Measurements from ENCODE around the gene FHL1.

FHL1 gene

GRCh38 chrX:136183917-136184316 lies 36.6 kb downstream of the FHL1 start:
- no peaks in the 10 kb centered on the region for H3K9me3 ChIP-seq (ENCODE audit: control insufficient read depth in 2 of 2, low read length in 2 of 2)
- H3K27me3 ChIP-seq (ENCODE audit: control insufficient read depth in 1 of 2, insufficient read depth in 2 of 2, low read length in 2 of 2), result peaks cover 0 to 3% of the 10 kb centered on the region in 2 donors
- peak overlapping the region in 1 of 2 donors; percentile 53 for H3K9ac ChIP-seq (ENCODE audit: low read length in 2 of 2)
- peak overlapping the region in 1 of 2 donors; percentile 31 for H3K4me3 ChIP-seq (ENCODE audit: low read length in 2 of 2)
- H3K36me3 ChIP-seq (ENCODE audit: control insufficient read depth in 2 of 2, insufficient read depth in 2 of 2, low read length in 2 of 2), result no peaks in the 10 kb centered on the region
- H3K4me1 ChIP-seq (ENCODE audit: control insufficient read depth, insufficient read depth, low read length), result peaks cover 11% of the 10 kb centered on the region
- peak overlapping the region; percentile 2 for H3K27ac ChIP-seq (ENCODE audit: low read length)

- Histone ChIP-seq H3K4me1 (ENCODE audit: control insufficient read depth, insufficient read depth, low read length) (peaks cover 24% of the 10 kb centered on the region), H3K27me3 (ENCODE audit: control insufficient read depth in 1 of 2, insufficient read depth in 2 of 2, low read length in 2 of 2) (peaks cover 0 to 3% of the 10 kb centered on the region in 2 donors), H3K9ac (ENCODE audit: low read length in 2 of 2) (peak overlapping the region in 1 of 2 donors; percentile 72), H3K36me3 (ENCODE audit: control insufficient read depth in 2 of 2, insufficient read depth in 2 of 2, low read length in 2 of 2) (no peaks in the 10 kb centered on the region), H3K27ac (ENCODE audit: low read length) (peak overlapping the region; percentile 68), H3K4me3 (ENCODE audit: low read length in 2 of 2) (peak overlapping the region in 1 of 2 donors; percentile 23), H3K9me3 (ENCODE audit: control insufficient read depth in 2 of 2, low read length in 2 of 2) (no peaks in the 10 kb centered on the region)
Measured at GRCh38 chrX:136185401-136186022, 38.2 kb downstream of the FHL1 start.

GRCh38 chrX:136186023-136186413 lies 38.7 kb downstream of the FHL1 start:
- Histone ChIP-seq H3K4me3 (ENCODE audit: low read length in 2 of 2) (no peak overlapping the region), H3K27me3 (ENCODE audit: control insufficient read depth in 1 of 2, insufficient read depth in 2 of 2, low read length in 2 of 2) (peaks cover 0 to 3% of the 10 kb centered on the region in 2 donors), H3K27ac (ENCODE audit: low read length) (peak overlapping the region; percentile 68), H3K9ac (ENCODE audit: low read length in 2 of 2) (peak overlapping the region in 1 of 2 donors; percentile 72), H3K36me3 (ENCODE audit: control insufficient read depth in 2 of 2, insufficient read depth in 2 of 2, low read length in 2 of 2) (peaks cover 0 to 3% of the 10 kb centered on the region in 2 donors), H3K4me1 (ENCODE audit: control insufficient read depth, insufficient read depth, low read length) (peaks cover 28% of the 10 kb centered on the region), H3K9me3 (ENCODE audit: control insufficient read depth in 2 of 2, low read length in 2 of 2) (no peaks in the 10 kb centered on the region)

- peaks cover 0 to 5% of the 10 kb centered on the region in 2 donors for H3K36me3 ChIP-seq (ENCODE audit: control insufficient read depth in 2 of 2, insufficient read depth in 2 of 2, low read length in 2 of 2)
- peak overlapping the region; percentile 82 for H3K27ac ChIP-seq (ENCODE audit: low read length)
- H3K9me3 ChIP-seq (ENCODE audit: control insufficient read depth in 2 of 2, low read length in 2 of 2), result no peaks in the 10 kb centered on the region
- H3K4me1 ChIP-seq (ENCODE audit: control insufficient read depth, insufficient read depth, low read length), result peaks cover 48% of the 10 kb centered on the region
- peak overlapping the region in 1 of 2 donors; percentile 27 for H3K9ac ChIP-seq (ENCODE audit: low read length in 2 of 2)
- H3K4me3 ChIP-seq (ENCODE audit: low read length in 2 of 2), result no peak overlapping the region
- no peaks in the 10 kb centered on the region for H3K27me3 ChIP-seq (ENCODE audit: control insufficient read depth in 1 of 2, insufficient read depth in 2 of 2, low read length in 2 of 2)
Measured at GRCh38 chrX:136189222-136189621, 41.9 kb downstream of the FHL1 start.

GRCh38 chrX:136190038-136190713 lies 42.8 kb downstream of the FHL1 start:
- H3K4me1 ChIP-seq (ENCODE audit: control insufficient read depth, insufficient read depth, low read length), result peaks cover 48% of the 10 kb centered on the region
- peak overlapping the region; percentile 82 for H3K27ac ChIP-seq (ENCODE audit: low read length)
- peak overlapping the region in 1 of 2 donors; percentile 40 for H3K4me3 ChIP-seq (ENCODE audit: low read length in 2 of 2)
- H3K36me3 ChIP-seq (ENCODE audit: control insufficient read depth in 2 of 2, insufficient read depth in 2 of 2, low read length in 2 of 2), result peaks cover 0 to 5% of the 10 kb centered on the region in 2 donors
- H3K27me3 ChIP-seq (ENCODE audit: control insufficient read depth in 1 of 2, insufficient read depth in 2 of 2, low read length in 2 of 2), result no peaks in the 10 kb centered on the region
- H3K9ac ChIP-seq (ENCODE audit: low read length in 2 of 2), result peak overlapping the region in 1 of 2 donors; percentile 9
- H3K9me3 ChIP-seq (ENCODE audit: control insufficient read depth in 2 of 2, low read length in 2 of 2), result no peaks in the 10 kb centered on the region

- Histone ChIP-seq H3K9me3 (ENCODE audit: control insufficient read depth in 2 of 2, low read length in 2 of 2) (no peaks in the 10 kb centered on the region), H3K9ac (ENCODE audit: low read length in 2 of 2) (peak overlapping the region in 1 of 2 donors; percentile 13), H3K27ac (ENCODE audit: low read length) (peak overlapping the region; percentile 82), H3K4me3 (ENCODE audit: low read length in 2 of 2) (peak overlapping the region; percentile 22 to 40), H3K4me1 (ENCODE audit: control insufficient read depth, insufficient read depth, low read length) (peaks cover 52% of the 10 kb centered on the region), H3K36me3 (ENCODE audit: control insufficient read depth in 2 of 2, insufficient read depth in 2 of 2, low read length in 2 of 2) (peaks cover 0 to 5% of the 10 kb centered on the region in 2 donors), H3K27me3 (ENCODE audit: control insufficient read depth in 1 of 2, insufficient read depth in 2 of 2, low read length in 2 of 2) (no peaks in the 10 kb centered on the region)
Measured at GRCh38 chrX:136191171-136191570, 43.8 kb downstream of the FHL1 start.

- Histone ChIP-seq H3K27me3 (ENCODE audit: control insufficient read depth in 1 of 2, insufficient read depth in 2 of 2, low read length in 2 of 2) (no peaks in the 10 kb centered on the region), H3K36me3 (ENCODE audit: control insufficient read depth in 2 of 2, insufficient read depth in 2 of 2, low read length in 2 of 2) (peaks cover 0 to 5% of the 10 kb centered on the region in 2 donors), H3K4me1 (ENCODE audit: control insufficient read depth, insufficient read depth, low read length) (peaks cover 52% of the 10 kb centered on the region), H3K9me3 (ENCODE audit: control insufficient read depth in 2 of 2, low read length in 2 of 2) (no peaks in the 10 kb centered on the region), H3K9ac (ENCODE audit: low read length in 2 of 2) (peak overlapping the region in 1 of 2 donors; percentile 18), H3K27ac (ENCODE audit: low read length) (peak overlapping the region; percentile 82), H3K4me3 (ENCODE audit: low read length in 2 of 2) (no peak overlapping the region)
Measured at GRCh38 chrX:136192135-136192534, 44.8 kb downstream of the FHL1 start.

- Histone ChIP-seq H3K9ac (ENCODE audit: low read length in 2 of 2) (peak overlapping the region in 1 of 2 donors; percentile 31), H3K9me3 (ENCODE audit: control insufficient read depth in 2 of 2, low read length in 2 of 2) (no peaks in the 10 kb centered on the region), H3K27ac (ENCODE audit: low read length) (peak overlapping the region; percentile 82), H3K27me3 (ENCODE audit: control insufficient read depth in 1 of 2, insufficient read depth in 2 of 2, low read length in 2 of 2) (no peaks in the 10 kb centered on the region), H3K4me3 (ENCODE audit: low read length in 2 of 2) (peak overlapping the region; percentile 14 to 35), H3K4me1 (ENCODE audit: control insufficient read depth, insufficient read depth, low read length) (peaks cover 52% of the 10 kb centered on the region), H3K36me3 (ENCODE audit: control insufficient read depth in 2 of 2, insufficient read depth in 2 of 2, low read length in 2 of 2) (peaks cover 0 to 5% of the 10 kb centered on the region in 2 donors)
Measured at GRCh38 chrX:136192839-136193414, 45.6 kb downstream of the FHL1 start.

- no peaks in the 10 kb centered on the region for H3K27me3 ChIP-seq (ENCODE audit: control insufficient read depth in 1 of 2, insufficient read depth in 2 of 2, low read length in 2 of 2)
Measured at GRCh38 chrX:136193771-136194170, 46.4 kb downstream of the FHL1 start.

GRCh38 chrX:136194536-136194935 lies 47.2 kb downstream of the FHL1 start:
- peak overlapping the region; percentile 82 for H3K27ac ChIP-seq (ENCODE audit: low read length)
- no peak overlapping the region for H3K9ac ChIP-seq (ENCODE audit: low read length in 2 of 2)
- peaks cover 0 to 5% of the 10 kb centered on the region in 2 donors for H3K36me3 ChIP-seq (ENCODE audit: control insufficient read depth in 2 of 2, insufficient read depth in 2 of 2, low read length in 2 of 2)
- no peaks in the 10 kb centered on the region for H3K9me3 ChIP-seq (ENCODE audit: control insufficient read depth in 2 of 2, low read length in 2 of 2)
- no peak overlapping the region for H3K4me3 ChIP-seq (ENCODE audit: low read length in 2 of 2)
- H3K4me1 ChIP-seq (ENCODE audit: control insufficient read depth, insufficient read depth, low read length), result peaks cover 37% of the 10 kb centered on the region
- H3K27me3 ChIP-seq (ENCODE audit: control insufficient read depth in 1 of 2, insufficient read depth in 2 of 2, low read length in 2 of 2), result no peaks in the 10 kb centered on the region

More at GRCh38 chrX:136193771-136194170, 46.4 kb downstream of the FHL1 start:
- H3K9me3 ChIP-seq (ENCODE audit: control insufficient read depth in 2 of 2, low read length in 2 of 2), result no peaks in the 10 kb centered on the region
- H3K36me3 ChIP-seq (ENCODE audit: control insufficient read depth in 2 of 2, insufficient read depth in 2 of 2, low read length in 2 of 2), result peaks cover 0 to 5% of the 10 kb centered on the region in 2 donors
- H3K9ac ChIP-seq (ENCODE audit: low read length in 2 of 2), result no peak overlapping the region
- H3K27ac ChIP-seq (ENCODE audit: low read length), result peak overlapping the region; percentile 82
- H3K4me1 ChIP-seq (ENCODE audit: control insufficient read depth, insufficient read depth, low read length), result peaks cover 45% of the 10 kb centered on the region
- H3K4me3 ChIP-seq (ENCODE audit: low read length in 2 of 2), result peak overlapping the region; percentile 11 to 35

Data from stomach smooth muscle (tissue), 2 donors.